HepG2 (cell line): ENCODE results near the gene EMILIN1. TPM values are rescaled to one million over a fixed set of nuclear protein-coding genes. Genes with fewer than 3 reads are reported as not detected.

Experiments used
- ASH2L ChIP-seq: fragments of 300-600, 200-600 bp; sonication (generic); IDR thresholded peaks from 2 replicates; pipeline ENCODE4 v1.7.0; 2017; ENCODE audit warnings: low read depth, mild to moderate bottlenecking, moderate library complexity, mixed read lengths, low read length; ENCODE audit not compliant: insufficient read length
- DR1 ChIP-seq: sonication (generic); formaldehyde crosslinking; IDR thresholded peaks from 2 replicates; pipeline ENCODE4 v1.8.0; 2021; ENCODE audit warnings: mild to moderate bottlenecking, missing genetic modification reagents, inconsistent platforms
- GABPA ChIP-seq, 2 experiments: IDR thresholded peaks; 2 replicates each; pipeline ENCODE4 v1.6.1; 2011 to 2016; ENCODE audit warnings: low read depth in 2 of 2, low read length in 1 of 2, missing biosample characterization in 1 of 2, missing genetic modification characterization in 1 of 2
- HBP1 ChIP-seq: IDR thresholded peaks from 2 replicates; pipeline ENCODE4 v1.6.1; 2016; ENCODE audit warnings: low read depth, control low read depth
- IRF2 ChIP-seq: IDR thresholded peaks from 2 replicates; pipeline ENCODE4 v1.6.1; 2018; ENCODE audit warnings: missing genetic modification reagents, missing compliant biosample characterization
- IRX3 ChIP-seq: sonication (generic); formaldehyde crosslinking; IDR thresholded peaks from 2 replicates; pipeline ENCODE4 v1.8.1; 2023; ENCODE audit warnings: mild to moderate bottlenecking, low read depth, missing genetic modification reagents, borderline replicate concordance
- MXI1 ChIP-seq: IDR thresholded peaks from 3 replicates; pipeline ENCODE4 v1.6.1; 2012; ENCODE audit warnings: low read depth, low read length, inconsistent platforms, borderline replicate concordance
- NFATC3 ChIP-seq: sonication (generic); formaldehyde crosslinking; IDR thresholded peaks from 2 replicates; pipeline ENCODE4 v1.5.1; 2020; ENCODE audit warnings: mild to moderate bottlenecking, missing genetic modification reagents
- ZBTB7B ChIP-seq: sonication (generic); formaldehyde crosslinking; IDR thresholded peaks from 2 replicates; pipeline ENCODE4 v1.4.0; 2020; ENCODE audit warnings: missing genetic modification reagents
- ZKSCAN5 ChIP-seq: sonication (generic); formaldehyde crosslinking; IDR thresholded peaks from 2 replicates; pipeline ENCODE4 v1.5.1; 2020; ENCODE audit warnings: mild to moderate bottlenecking, missing genetic modification reagents
- ZNF484 ChIP-seq: sonication (generic); formaldehyde crosslinking; IDR thresholded peaks from 2 replicates; pipeline ENCODE4 v1.5.1; 2020; ENCODE audit warnings: mild to moderate bottlenecking, low read depth, missing genetic modification reagents, borderline replicate concordance
- ZNF569 ChIP-seq: sonication (generic); formaldehyde crosslinking; IDR thresholded peaks from 2 replicates; pipeline ENCODE4 v1.5.0; 2020; ENCODE audit warnings: mild to moderate bottlenecking, missing genetic modification reagents, moderate library complexity, borderline replicate concordance
- ZSCAN5A ChIP-seq: sonication (generic); formaldehyde crosslinking; IDR thresholded peaks from 2 replicates; pipeline ENCODE4 v1.8.0; 2022; ENCODE audit warnings: mild to moderate bottlenecking, missing genetic modification reagents, borderline replicate concordance
- polyA plus RNA-seq, 8 experiments: library from polyadenylated mRNA; depleted of rRNA in 3 of 8; stranded (reverse) in 7 of 8; unstranded in 1 of 8; fragments of >200 nt; fragmentation: Illumina TruSeq in 4 of 8; extraction: Trizol in 4 of 8; gene quantifications; 2 replicates each; pipeline versions ENCODE4 v1.2.1 to v1.2.3, GENCODE V29; 2011 to 2016; ENCODE audit warnings: low read depth in 4 of 8, missing spikeins in 1 of 8, mixed read lengths in 1 of 8; ENCODE audit not compliant: insufficient read depth in 1 of 8
- total RNA-seq, 5 experiments: library from RNA; depleted of rRNA; stranded (reverse); fragments of >200 nt; fragmentation: Illumina TruSeq; extraction: Trizol; gene quantifications; 2 replicates each; pipeline ENCODE4 v1.2.3, GENCODE V29; 2016; ENCODE audit warnings: low read depth in 1 of 5
- TF ChIP-seq, protein P1 (sequence below): IDR thresholded peaks from 2 replicates; pipeline ENCODE4 v1.6.1; 2012; ENCODE audit warnings: inconsistent platforms
- TF ChIP-seq, protein P2 (sequence below): sonication (generic); formaldehyde crosslinking; IDR thresholded peaks from one replicate; pipeline ENCODE4 v1.5.1; 2020; ENCODE audit warnings: mild to moderate bottlenecking, missing genetic modification reagents; ENCODE audit errors: not compliant biosample characterization

Gene EMILIN1
- total and polyA plus RNA-seq, 2 of the 13 experiments (the other 11 are each of a cell fraction or from before 2014, with no cell fraction given): 8.1 to 9.7 TPM

DNA sequence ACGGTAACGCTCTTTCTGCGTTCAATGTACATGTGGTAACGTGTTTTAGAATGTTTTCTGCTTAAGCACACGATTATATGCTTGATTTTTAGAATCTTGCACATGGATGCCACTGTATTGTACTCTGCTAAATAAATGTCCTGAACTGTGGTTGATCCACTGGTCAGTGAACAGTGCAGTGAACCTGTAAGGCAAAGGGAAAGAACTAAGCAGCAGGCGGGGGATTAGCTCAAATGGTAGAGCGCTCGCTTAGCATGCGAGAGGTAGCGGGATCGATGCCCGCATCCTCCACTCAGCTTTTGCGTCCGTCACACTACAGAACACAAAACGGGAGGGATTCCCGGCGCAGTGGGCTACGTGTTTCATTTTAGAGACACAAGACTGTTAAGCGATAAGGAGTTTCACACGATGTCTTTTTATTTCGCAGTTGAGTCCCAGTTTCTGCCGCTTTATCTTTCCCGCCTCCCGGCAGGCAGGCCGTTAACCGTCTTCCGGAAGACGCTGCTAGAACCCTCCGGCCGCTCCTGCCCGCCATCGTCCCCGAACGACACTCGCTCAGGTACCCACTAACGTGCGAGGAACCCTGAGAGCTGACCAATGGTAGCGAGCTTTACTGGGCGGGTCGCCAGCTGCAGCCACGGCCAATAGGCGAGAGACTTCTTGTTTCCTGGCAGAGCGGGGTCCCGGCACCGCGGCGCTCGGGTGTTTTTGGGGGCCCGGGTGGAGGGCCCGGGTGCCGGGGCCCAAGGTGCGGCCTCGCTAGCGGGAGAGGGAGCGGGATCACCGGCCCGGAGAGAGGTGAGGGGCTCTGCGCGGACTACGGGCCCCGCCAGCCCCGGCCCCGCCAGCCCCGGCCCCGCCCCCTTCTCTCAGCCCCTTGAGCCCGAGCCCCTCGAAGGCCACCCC is 27.2 kb upstream of the EMILIN1 start, which contains the start of gene AGBL5 (continued):
- TF ChIP-seq ZSCAN5A (CRISPR knock-in tag): 0 out of 2 replicates have a peak, but pooled peaks have one; percentile 91
- TF ChIP-seq, protein P1, sequence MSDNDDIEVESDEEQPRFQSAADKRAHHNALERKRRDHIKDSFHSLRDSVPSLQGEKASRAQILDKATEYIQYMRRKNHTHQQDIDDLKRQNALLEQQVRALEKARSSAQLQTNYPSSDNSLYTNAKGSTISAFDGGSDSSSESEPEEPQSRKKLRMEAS: peak; percentile 98
- TF ChIP-seq IRX3 (CRISPR knock-in tag): peak; percentile 98
- TF ChIP-seq MXI1: no peak; the same call in 2 of the 3 replicates
- peak; percentile 68; the same call in 1 of the 2 replicates for TF ChIP-seq ZBTB7B
- TF ChIP-seq, protein P2, sequence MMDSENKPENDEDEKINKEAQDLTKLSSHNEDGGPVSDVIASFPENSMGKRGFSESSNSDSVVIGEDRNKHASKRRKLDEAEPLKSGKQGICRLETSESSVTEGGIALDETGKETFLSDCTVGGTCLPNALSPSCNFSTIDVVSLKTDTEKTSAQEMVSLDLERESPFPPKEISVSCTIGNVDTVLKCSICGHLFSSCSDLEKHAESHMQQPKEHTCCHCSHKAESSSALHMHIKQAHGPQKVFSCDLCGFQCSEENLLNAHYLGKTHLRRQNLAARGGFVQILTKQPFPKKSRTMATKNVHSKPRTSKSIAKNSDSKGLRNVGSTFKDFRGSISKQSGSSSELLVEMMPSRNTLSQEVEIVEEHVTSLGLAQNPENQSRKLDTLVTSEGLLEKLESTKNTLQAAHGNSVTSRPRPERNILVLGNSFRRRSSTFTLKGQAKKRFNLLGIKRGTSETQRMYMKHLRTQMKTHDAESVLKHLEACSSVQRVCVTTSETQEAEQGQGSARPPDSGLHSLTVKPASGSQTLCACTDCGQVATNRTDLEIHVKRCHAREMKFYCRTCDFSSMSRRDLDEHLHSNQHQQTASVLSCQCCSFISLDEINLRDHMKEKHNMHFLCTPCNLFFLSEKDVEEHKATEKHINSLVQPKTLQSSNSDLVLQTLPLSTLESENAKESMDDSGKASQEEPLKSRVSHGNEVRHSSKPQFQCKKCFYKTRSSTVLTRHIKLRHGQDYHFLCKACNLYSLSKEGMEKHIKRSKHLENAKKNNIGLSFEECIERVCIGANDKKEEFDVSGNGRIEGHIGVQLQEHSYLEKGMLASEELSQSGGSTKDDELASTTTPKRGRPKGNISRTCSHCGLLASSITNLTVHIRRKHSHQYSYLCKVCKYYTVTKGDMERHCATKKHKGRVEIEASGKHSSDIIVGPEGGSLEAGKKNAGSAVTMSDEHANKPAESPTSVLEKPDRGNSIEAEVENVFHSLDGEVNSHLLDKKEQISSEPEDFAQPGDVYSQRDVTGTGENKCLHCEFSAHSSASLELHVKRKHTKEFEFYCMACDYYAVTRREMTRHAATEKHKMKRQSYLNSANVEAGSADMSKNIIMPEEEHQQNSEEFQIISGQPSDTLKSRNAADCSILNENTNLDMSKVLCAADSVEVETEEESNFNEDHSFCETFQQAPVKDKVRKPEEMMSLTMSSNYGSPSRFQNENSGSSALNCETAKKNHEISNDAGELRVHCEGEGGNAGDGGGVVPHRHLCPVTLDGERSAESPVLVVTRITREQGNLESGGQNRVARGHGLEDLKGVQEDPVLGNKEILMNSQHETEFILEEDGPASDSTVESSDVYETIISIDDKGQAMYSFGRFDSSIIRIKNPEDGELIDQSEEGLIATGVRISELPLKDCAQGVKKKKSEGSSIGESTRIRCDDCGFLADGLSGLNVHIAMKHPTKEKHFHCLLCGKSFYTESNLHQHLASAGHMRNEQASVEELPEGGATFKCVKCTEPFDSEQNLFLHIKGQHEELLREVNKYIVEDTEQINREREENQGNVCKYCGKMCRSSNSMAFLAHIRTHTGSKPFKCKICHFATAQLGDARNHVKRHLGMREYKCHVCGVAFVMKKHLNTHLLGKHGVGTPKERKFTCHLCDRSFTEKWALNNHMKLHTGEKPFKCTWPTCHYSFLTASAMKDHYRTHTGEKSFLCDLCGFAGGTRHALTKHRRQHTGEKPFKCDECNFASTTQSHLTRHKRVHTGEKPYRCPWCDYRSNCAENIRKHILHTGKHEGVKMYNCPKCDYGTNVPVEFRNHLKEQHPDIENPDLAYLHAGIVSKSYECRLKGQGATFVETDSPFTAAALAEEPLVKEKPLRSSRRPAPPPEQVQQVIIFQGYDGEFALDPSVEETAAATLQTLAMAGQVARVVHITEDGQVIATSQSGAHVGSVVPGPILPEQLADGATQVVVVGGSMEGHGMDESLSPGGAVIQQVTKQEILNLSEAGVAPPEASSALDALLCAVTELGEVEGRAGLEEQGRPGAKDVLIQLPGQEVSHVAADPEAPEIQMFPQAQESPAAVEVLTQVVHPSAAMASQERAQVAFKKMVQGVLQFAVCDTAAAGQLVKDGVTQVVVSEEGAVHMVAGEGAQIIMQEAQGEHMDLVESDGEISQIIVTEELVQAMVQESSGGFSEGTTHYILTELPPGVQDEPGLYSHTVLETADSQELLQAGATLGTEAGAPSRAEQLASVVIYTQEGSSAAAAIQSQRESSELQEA: peak; percentile 96
- TF ChIP-seq HBP1 (CRISPR knock-in tag): peak; percentile 81
- no peak for TF ChIP-seq DR1 (CRISPR knock-in tag)
- TF ChIP-seq ZNF484: 0 out of 2 replicates have a peak, but pooled peaks have one; percentile 2
- TF ChIP-seq ZNF569 (CRISPR knock-in tag): peak; percentile 83; the same call in 1 of the 2 replicates
- TF ChIP-seq ASH2L: peak; percentile 93
- TF ChIP-seq IRF2: peak; percentile 77
- TF ChIP-seq ZKSCAN5 (CRISPR knock-in tag): peak; percentile 11; the same call in 1 of the 2 replicates
- TF ChIP-seq NFATC3: peak; percentile 84
- no peak; the same call in 1 of the 2 replicates for TF ChIP-seq GABPA (IDR thresholded peaks at IDR 0.05; ENCODE audit: low read depth, low read length)
- peak; percentile 76 for TF ChIP-seq GABPA (CRISPR knock-in tag; IDR thresholded peaks at IDR 0.05; ENCODE audit: low read depth)
